WTC11 (cell line): ENCODE measurements around the gene PLD1. TPM values are rescaled to one million over a fixed set of nuclear protein-coding genes. Genes with fewer than 3 reads are reported as not detected.

Experiments used
- ATAC-seq: fragments of 200-7000 bp; cut with Tn5 transposase; 2 replicates; pipeline ENCODE4 v1.10.0; 2021; ENCODE audit warnings: mild to moderate bottlenecking, moderate library complexity
- CTCF ChIA-PET: fragments of 300-600 bp; sonication (Branson Sonifier 250); formaldehyde crosslinking; loops from one replicate; lab custom pipeline; 2021; ENCODE audit warnings: antibody characterized with exemption; lab: Charles Lee
- POLR2A ChIA-PET: fragments of 350-600 bp; sonication (Branson Sonifier 250); formaldehyde crosslinking; loops from one replicate; lab custom pipeline; 2021; ENCODE audit warnings: antibody characterized with exemption; lab: Charles Lee
- DNase-seq: peaks from one replicate; pipeline ENCODE4 v3.0.0; 2021; ENCODE audit warnings: low spot score
- H3K27ac Mint-ChIP-seq: 2 replicates; pipeline ENCODE4 v1.8.0; 2021; ENCODE audit warnings: mixed read lengths
- H3K27me3 Mint-ChIP-seq: 2 replicates; pipeline ENCODE4 v1.8.0; 2021; ENCODE audit warnings: low read depth, mild to moderate bottlenecking, moderate library complexity, mixed read lengths
- H3K36me3 Mint-ChIP-seq: 2 replicates; pipeline ENCODE4 v1.8.0; 2021; ENCODE audit warnings: mixed read lengths
- H3K4me1 Mint-ChIP-seq: 2 replicates; pipeline ENCODE4 v1.8.0; 2022; ENCODE audit warnings: mixed read lengths
- H3K4me3 Mint-ChIP-seq: 2 replicates; pipeline ENCODE4 v1.8.0; 2021; ENCODE audit warnings: mild to moderate bottlenecking, moderate library complexity, mixed read lengths
- H3K9me3 Mint-ChIP-seq: 2 replicates; pipeline ENCODE4 v1.8.0; 2021; ENCODE audit warnings: mixed read lengths
- CREM ChIP-seq: sonication (generic); formaldehyde crosslinking; IDR thresholded peaks from 2 replicates; pipeline ENCODE4 v1.8.1; 2022; ENCODE audit warnings: mild to moderate bottlenecking, missing genetic modification reagents, moderate library complexity
- FOXK1 ChIP-seq: sonication (generic); formaldehyde crosslinking; IDR thresholded peaks from 2 replicates; pipeline ENCODE4 v1.8.0; 2022; ENCODE audit warnings: mild to moderate bottlenecking, moderate library complexity, missing genetic modification reagents
- HMGA2 ChIP-seq: fragments of 250-450 bp; sonication (Bioruptor Pico); IDR thresholded peaks from 2 replicates; pipeline ENCODE4 v1.4.0; 2021; ENCODE audit warnings: mild to moderate bottlenecking, moderate library complexity
- MXD4 ChIP-seq: fragments of 250-450 bp; sonication (Bioruptor Pico); IDR thresholded peaks from 2 replicates; pipeline ENCODE4 v1.8.0; 2021; ENCODE audit warnings: mild to moderate bottlenecking, moderate library complexity, borderline replicate concordance
- MYBL2 ChIP-seq: sonication (generic); formaldehyde crosslinking; IDR thresholded peaks from 2 replicates; pipeline ENCODE4 v1.8.1; 2023; ENCODE audit warnings: mild to moderate bottlenecking, moderate library complexity, missing genetic modification reagents
- NR3C1 ChIP-seq: sonication (generic); formaldehyde crosslinking; conservative IDR thresholded peaks from 2 replicates; pipeline ENCODE4 v1.8.1; 2023; ENCODE audit warnings: low read depth, mild to moderate bottlenecking, missing genetic modification reagents
- SMAD3 ChIP-seq: sonication (generic); formaldehyde crosslinking; IDR thresholded peaks from 2 replicates; pipeline ENCODE4 v1.8.0; 2022; ENCODE audit warnings: missing genetic modification reagents, mild to moderate bottlenecking, borderline replicate concordance
- SMAD4 ChIP-seq: sonication (generic); formaldehyde crosslinking; IDR thresholded peaks from 2 replicates; pipeline ENCODE4 v1.8.0; 2022; ENCODE audit warnings: mild to moderate bottlenecking, missing genetic modification reagents
- SOX15 ChIP-seq: fragments of 250-450 bp; sonication (Bioruptor Pico); IDR thresholded peaks from 2 replicates; pipeline ENCODE4 v1.9.0; 2021; ENCODE audit warnings: mild to moderate bottlenecking
- TP53 ChIP-seq: sonication (generic); formaldehyde crosslinking; IDR thresholded peaks from 2 replicates; pipeline ENCODE4 v1.8.1; 2023; ENCODE audit warnings: mild to moderate bottlenecking, missing genetic modification reagents
- USF1 ChIP-seq: sonication (generic); formaldehyde crosslinking; IDR thresholded peaks from 2 replicates; pipeline ENCODE4 v1.8.0; 2022; ENCODE audit warnings: mild to moderate bottlenecking, missing genetic modification reagents
- USF2 ChIP-seq: sonication (generic); formaldehyde crosslinking; IDR thresholded peaks from 2 replicates; pipeline ENCODE4 v1.8.1; 2023; ENCODE audit warnings: mild to moderate bottlenecking, missing genetic modification reagents, moderate library complexity
- ZMAT4 ChIP-seq: fragments of 250-450 bp; sonication (Bioruptor Pico); IDR thresholded peaks from 2 replicates; pipeline ENCODE4 v1.9.0; 2021; ENCODE audit warnings: mild to moderate bottlenecking
- ZNF121 ChIP-seq: sonication (generic); formaldehyde crosslinking; IDR thresholded peaks from 2 replicates; pipeline ENCODE4 v1.8.0; 2023; ENCODE audit warnings: missing genetic modification reagents
- ZNF263 ChIP-seq: sonication (generic); formaldehyde crosslinking; IDR thresholded peaks from 2 replicates; pipeline ENCODE4 v1.8.1; 2022; ENCODE audit warnings: low read depth, mild to moderate bottlenecking, moderate library complexity, missing genetic modification reagents
- ZNF281 ChIP-seq: sonication (generic); formaldehyde crosslinking; IDR thresholded peaks from 2 replicates; pipeline ENCODE4 v1.8.0; 2023; ENCODE audit warnings: mild to moderate bottlenecking, missing genetic modification reagents
- ZNF317 ChIP-seq: sonication (generic); formaldehyde crosslinking; IDR thresholded peaks from 2 replicates; pipeline ENCODE4 v1.8.1; 2023; ENCODE audit warnings: low read depth, mild to moderate bottlenecking, moderate library complexity, missing genetic modification reagents, borderline replicate concordance
- ZNF423 ChIP-seq: fragments of 250-450 bp; sonication (Bioruptor Pico); IDR thresholded peaks from 2 replicates; pipeline ENCODE4 v2.1.2; 2022; ENCODE audit warnings: mild to moderate bottlenecking, moderate library complexity
- ZSCAN18 ChIP-seq: fragments of 250-450 bp; sonication (Bioruptor Pico); IDR thresholded peaks from 2 replicates; pipeline ENCODE4 v2.1.2; 2022; ENCODE audit warnings: mild to moderate bottlenecking, moderate library complexity
- total RNA-seq: library from RNA; stranded (reverse); gene quantifications from 3 replicates; pipeline ENCODE4 v1.2.3, GENCODE V29; 2021
- TF ChIP-seq, protein P1 (sequence below): sonication (generic); formaldehyde crosslinking; IDR thresholded peaks from 2 replicates; pipeline ENCODE4 v1.8.1; 2023; ENCODE audit warnings: mild to moderate bottlenecking, missing genetic modification reagents, moderate library complexity
- TF ChIP-seq, protein P2 (sequence below): sonication (generic); formaldehyde crosslinking; IDR thresholded peaks from 2 replicates; pipeline ENCODE4 v1.8.0; 2023; ENCODE audit warnings: missing genetic modification reagents
- TF ChIP-seq, protein P3 (sequence below): fragments of 200-600 bp; IDR thresholded peaks from 2 replicates; pipeline ENCODE4 v1.8.0; 2022; ENCODE audit warnings: antibody characterized with exemption
- TF ChIP-seq, protein P4 (sequence below): sonication (generic); formaldehyde crosslinking; IDR thresholded peaks from 2 replicates; pipeline ENCODE4 v1.8.1; 2022; ENCODE audit warnings: missing genetic modification reagents, borderline replicate concordance

Gene PLD1
- total RNA-seq, 1 experiment from 2014 or later, result 4.0 TPM

DNA sequence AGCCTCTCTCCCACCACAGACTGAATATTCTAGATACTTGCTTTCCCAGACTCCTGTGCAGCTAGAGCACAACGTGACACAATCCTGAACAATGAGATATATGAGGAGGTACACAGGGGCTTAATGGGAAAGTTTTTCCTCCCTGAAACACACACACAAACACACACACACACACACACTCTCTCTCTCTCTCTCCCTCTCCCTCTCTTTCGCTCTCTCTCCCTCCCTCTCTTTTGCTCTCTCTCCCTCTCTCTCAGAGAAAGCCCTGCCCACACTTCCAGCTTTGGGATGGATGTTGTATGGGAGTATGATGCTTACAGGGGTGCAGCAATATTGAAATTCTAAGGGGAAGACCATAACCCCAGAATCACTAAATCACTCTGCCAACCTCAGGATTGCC is 110.1 kb downstream of the PLD1 start (continued):
- TF ChIP-seq ZMAT4, result no peak
- TF ChIP-seq, all 79 proteins: peak for 0

- Mint-ChIP-seq H3K27me3 (no peaks in the 10 kb centered on the region), H3K27ac (no peak overlapping the region), H3K9me3 (peaks cover 14% of the 10 kb centered on the region), H3K4me3 (no peak overlapping the region), H3K36me3 (peaks cover 9% of the 10 kb centered on the region), H3K4me1 (peaks cover 2% of the 10 kb centered on the region)
- ChIA-PET CTCF (interaction anchor here (1.4 kb wide), 1 partner anchor 73 kb away, joined by 6 read pairs; no protein-coding TSS in a partner anchor), POLR2A (no interaction called here)
- TF ChIP-seq USF1 (CRISPR knock-in tag), result no peak
- TF ChIP-seq MYBL2, result no peak
- TF ChIP-seq, protein P1, sequence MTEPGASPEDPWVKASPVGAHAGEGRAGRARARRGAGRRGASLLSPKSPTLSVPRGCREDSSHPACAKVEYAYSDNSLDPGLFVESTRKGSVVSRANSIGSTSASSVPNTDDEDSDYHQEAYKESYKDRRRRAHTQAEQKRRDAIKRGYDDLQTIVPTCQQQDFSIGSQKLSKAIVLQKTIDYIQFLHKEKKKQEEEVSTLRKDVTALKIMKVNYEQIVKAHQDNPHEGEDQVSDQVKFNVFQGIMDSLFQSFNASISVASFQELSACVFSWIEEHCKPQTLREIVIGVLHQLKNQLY (CRISPR knock-in tag), result no peak
- no peak for TF ChIP-seq USF2 (CRISPR knock-in tag)
- TF ChIP-seq FOXK1 (CRISPR knock-in tag), result no peak
- no peak for TF ChIP-seq ZNF281
- TF ChIP-seq MXD4 (CRISPR knock-in tag), result no peak
- TF ChIP-seq, protein P2, sequence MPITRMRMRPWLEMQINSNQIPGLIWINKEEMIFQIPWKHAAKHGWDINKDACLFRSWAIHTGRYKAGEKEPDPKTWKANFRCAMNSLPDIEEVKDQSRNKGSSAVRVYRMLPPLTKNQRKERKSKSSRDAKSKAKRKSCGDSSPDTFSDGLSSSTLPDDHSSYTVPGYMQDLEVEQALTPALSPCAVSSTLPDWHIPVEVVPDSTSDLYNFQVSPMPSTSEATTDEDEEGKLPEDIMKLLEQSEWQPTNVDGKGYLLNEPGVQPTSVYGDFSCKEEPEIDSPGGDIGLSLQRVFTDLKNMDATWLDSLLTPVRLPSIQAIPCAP (CRISPR knock-in tag), result no peak
- no peak for TF ChIP-seq SOX15 (CRISPR knock-in tag)
- TF ChIP-seq SMAD4 (CRISPR knock-in tag), result no peak
- ATAC-seq, result no peak
- DNase-seq, result no peak
These were observed 110.7 kb downstream of the PLD1 start for GRCh38 chr3:171699601-171700000.

DNA sequence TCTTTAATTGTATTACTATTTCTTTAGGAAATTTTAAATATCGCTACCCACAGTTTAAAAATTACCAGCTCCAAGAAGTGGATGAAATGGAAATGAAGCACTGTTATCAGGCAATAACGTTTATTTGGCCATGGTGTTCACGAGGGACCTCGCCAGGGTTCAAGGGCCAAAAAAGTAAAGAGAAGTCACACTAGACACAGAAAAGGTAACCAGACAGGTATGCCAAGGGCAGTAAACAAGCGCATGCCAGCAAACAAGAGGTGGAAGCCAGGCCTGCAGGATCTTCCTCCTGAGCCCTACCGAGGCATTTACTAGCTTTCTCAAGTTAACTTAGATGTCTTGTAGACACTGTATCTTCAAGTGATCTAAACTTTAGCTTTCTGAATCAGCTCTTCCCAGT is 113.5 kb downstream of the PLD1 start:
- H3K36me3 Mint-ChIP-seq, result no peaks in the 10 kb centered on the region
- POLR2A ChIA-PET, result no interaction called here
- H3K27me3 Mint-ChIP-seq, result no peaks in the 10 kb centered on the region
- ATAC-seq (no peak), DNase-seq (no peak)
- CTCF ChIA-PET, result no interaction called here
- no peak overlapping the region for H3K27ac Mint-ChIP-seq
- TF ChIP-seq ZNF317 (CRISPR knock-in tag) (no peak), ZNF263 (CRISPR knock-in tag) (no peak), NR3C1 (no peak), ZNF121 (CRISPR knock-in tag) (no peak), ZNF423 (CRISPR knock-in tag) (no peak), MYBL2 (no peak), SMAD3 (no peak), ZMAT4 (no peak), HMGA2 (CRISPR knock-in tag) (no peak), ZSCAN18 (CRISPR knock-in tag) (no peak), TP53 (CRISPR knock-in tag) (no peak), CREM (no peak)
- TF ChIP-seq, protein P3, sequence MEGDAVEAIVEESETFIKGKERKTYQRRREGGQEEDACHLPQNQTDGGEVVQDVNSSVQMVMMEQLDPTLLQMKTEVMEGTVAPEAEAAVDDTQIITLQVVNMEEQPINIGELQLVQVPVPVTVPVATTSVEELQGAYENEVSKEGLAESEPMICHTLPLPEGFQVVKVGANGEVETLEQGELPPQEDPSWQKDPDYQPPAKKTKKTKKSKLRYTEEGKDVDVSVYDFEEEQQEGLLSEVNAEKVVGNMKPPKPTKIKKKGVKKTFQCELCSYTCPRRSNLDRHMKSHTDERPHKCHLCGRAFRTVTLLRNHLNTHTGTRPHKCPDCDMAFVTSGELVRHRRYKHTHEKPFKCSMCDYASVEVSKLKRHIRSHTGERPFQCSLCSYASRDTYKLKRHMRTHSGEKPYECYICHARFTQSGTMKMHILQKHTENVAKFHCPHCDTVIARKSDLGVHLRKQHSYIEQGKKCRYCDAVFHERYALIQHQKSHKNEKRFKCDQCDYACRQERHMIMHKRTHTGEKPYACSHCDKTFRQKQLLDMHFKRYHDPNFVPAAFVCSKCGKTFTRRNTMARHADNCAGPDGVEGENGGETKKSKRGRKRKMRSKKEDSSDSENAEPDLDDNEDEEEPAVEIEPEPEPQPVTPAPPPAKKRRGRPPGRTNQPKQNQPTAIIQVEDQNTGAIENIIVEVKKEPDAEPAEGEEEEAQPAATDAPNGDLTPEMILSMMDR, result no peak
- TF ChIP-seq, protein P4, sequence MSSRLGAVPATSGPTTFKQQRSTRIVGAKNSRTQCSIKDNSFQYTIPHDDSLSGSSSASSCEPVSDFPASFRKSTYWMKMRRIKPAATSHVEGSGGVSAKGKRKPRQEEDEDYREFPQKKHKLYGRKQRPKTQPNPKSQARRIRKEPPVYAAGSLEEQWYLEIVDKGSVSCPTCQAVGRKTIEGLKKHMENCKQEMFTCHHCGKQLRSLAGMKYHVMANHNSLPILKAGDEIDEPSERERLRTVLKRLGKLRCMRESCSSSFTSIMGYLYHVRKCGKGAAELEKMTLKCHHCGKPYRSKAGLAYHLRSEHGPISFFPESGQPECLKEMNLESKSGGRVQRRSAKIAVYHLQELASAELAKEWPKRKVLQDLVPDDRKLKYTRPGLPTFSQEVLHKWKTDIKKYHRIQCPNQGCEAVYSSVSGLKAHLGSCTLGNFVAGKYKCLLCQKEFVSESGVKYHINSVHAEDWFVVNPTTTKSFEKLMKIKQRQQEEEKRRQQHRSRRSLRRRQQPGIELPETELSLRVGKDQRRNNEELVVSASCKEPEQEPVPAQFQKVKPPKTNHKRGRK (CRISPR knock-in tag), result no peak
- peaks cover 2% of the 10 kb centered on the region; the same call in 1 of the 2 replicates for H3K9me3 Mint-ChIP-seq
- no peak overlapping the region for H3K4me3 Mint-ChIP-seq
- no peaks in the 10 kb centered on the region for H3K4me1 Mint-ChIP-seq
